Thyroid gland (tissue), 4 donors: ENCODE measurements around the gene KRTAP5-2.

ENCODE experiments used
- CTCF ChIP-seq, 6 experiments: fragments of 200-600 bp in 3 of 6; fragments of 450-650 bp in 3 of 6; sonication (generic) in 3 of 6; IDR thresholded peaks; one replicate each; pipeline ENCODE4 v1.5.1; 2016 to 2019; ENCODE audit warnings: antibody characterized with exemption in 6 of 6, mild to moderate bottlenecking in 2 of 6, inconsistent platforms in 1 of 6, moderate library complexity in 1 of 6
- POLR2A ChIP-seq, 2 donors: fragments of 450-650 bp; IDR thresholded peaks; one replicate each; pipeline ENCODE4 v1.6.1; 2017; ENCODE audit warnings: antibody characterized with exemption in 2 of 2, mild to moderate bottlenecking in 2 of 2, moderate library complexity in 1 of 2

GRCh38 chr11:1574933-1575242, 23.2 kb downstream of the KRTAP5-2 start:
- TF ChIP-seq POLR2A (IDR thresholded peaks at IDR 0.05) (no peak), CTCF (IDR thresholded peaks at IDR 0.05) (peak in 1 of 6 experiments; percentile 30)
